ENCODE results near the gene AKAP8. TPM values are rescaled to one million over a fixed set of nuclear protein-coding genes. Genes with fewer than 3 reads are reported as not detected.
A peak's percentile ranks its signal among the peaks of the same experiment; 100 is the strongest.

The AKAP8 gene
- 16.8 to 18.1 TPM (median 18.1 TPM) in 3 replicates for polyA plus RNA-seq
- polyA plus RNA-seq (2011; ENCODE audit: low read depth) = 12.9 TPM
- polyA plus RNA-seq (2011; cell fraction: cytosol; rRNA removed) = 10.5 and 10.9 TPM in 2 replicates
- 34.8 and 35.0 TPM in 2 replicates for polyA plus RNA-seq (2011; cell fraction: nucleus; rRNA removed)
- 10.2 and 17.8 TPM in 2 replicates for polyA plus RNA-seq (2012; ENCODE audit: low replicate concordance)
- 5.7 to 9.0 TPM (median 7.6 TPM) in 3 replicates for polyA minus RNA-seq
- polyA minus RNA-seq (2011; cell fraction: cytosol; rRNA and poly(A)+ RNA removed) = 14.6 TPM
- 12.0 and 12.6 TPM in 2 replicates for polyA minus RNA-seq (2011; cell fraction: nucleus; rRNA and poly(A)+ RNA removed)

DNA sequence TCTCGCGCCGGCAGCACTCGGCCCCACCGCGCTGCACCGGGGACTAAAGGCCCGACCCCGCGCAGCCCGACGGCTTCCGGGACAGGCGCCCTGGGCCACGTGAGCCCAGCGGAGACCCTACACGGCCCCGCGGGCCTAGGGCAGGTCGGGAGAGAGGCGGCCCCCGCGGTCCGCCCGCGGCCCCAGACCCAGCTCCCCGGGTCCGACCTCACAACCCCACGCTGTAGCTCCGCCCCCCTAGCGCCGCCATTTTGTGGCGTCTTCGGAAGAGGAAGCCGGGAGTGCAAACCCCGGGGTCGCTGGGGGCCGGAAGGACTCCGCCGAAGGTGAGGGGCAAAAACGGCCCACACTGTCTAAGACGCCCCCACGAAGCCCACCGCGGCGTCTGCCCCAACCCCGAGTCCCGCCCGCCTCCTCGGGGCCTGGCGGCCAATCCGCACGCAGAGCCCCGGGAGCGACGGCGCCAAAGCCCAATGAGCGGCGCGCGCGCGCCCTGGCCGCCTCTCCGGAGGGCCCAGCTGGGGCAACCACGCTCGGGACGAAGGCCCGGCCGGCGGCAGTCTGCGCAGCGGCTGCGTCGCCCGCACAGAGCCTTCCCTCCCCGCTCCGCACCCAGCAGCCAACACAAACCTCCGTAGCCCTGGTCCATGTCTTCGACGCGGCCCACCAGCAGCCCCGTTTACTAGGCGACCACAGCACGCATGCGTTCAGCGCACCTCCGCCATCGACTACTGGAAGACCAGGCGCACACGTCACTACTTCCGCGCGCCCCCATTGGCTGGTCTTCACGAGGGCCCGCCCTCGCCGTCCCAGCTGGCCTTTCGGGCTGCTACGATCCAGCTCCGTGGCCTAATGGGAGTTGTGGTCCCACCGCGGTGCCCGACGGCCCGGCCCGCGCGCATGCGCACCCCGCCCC, at the start of gene AKAP8:
Gene AKAP8 (minus strand): TSS at position 705 of the 916 bp plus-strand sequence. CDS start 56 bp downstream, at position 649.
- Histone ChIP-seq H3K27me3 (ENCODE audit: control insufficient read depth, extremely low read depth, insufficient read depth, low read length) (no peaks in the 10 kb centered on the region), H3K4me1 (ENCODE audit: control insufficient read depth, extremely low read depth, insufficient read depth, low read length) (peaks cover 22% of the 10 kb centered on the region), H3K36me3 (ENCODE audit: control insufficient read depth in 2 of 2, extremely low read depth in 1 of 2, insufficient read depth in 2 of 2, low read length in 2 of 2) (peaks cover 12 to 15% of the 10 kb centered on the region in 2 experiments), H3K9me1 (ENCODE audit: control insufficient read depth, extremely low read depth, insufficient read depth, low read length) (no peaks in the 10 kb centered on the region), H3K4me2 (ENCODE audit: control insufficient read depth, extremely low read depth, insufficient read depth, low read depth, low read length) (peak within 1 kb of the TSS; percentile 88), H3K4me3 (ENCODE audit: control insufficient read depth in 2 of 3, extremely low read depth in 1 of 3, insufficient read depth in 2 of 3, low read depth in 1 of 3, low read length in 3 of 3) (peak within 1 kb of the TSS; percentile 79 to 97 (median 91)), H3K79me2 (ENCODE audit: control insufficient read depth, insufficient read depth, low read length) (peaks cover 48% of the 10 kb centered on the region), H3K9me3 (ENCODE audit: control insufficient read depth, low read depth, low read length) (no peaks in the 10 kb centered on the region), H3K9ac (ENCODE audit: control insufficient read depth, extremely low read depth, insufficient read depth, low read length) (peak within 1 kb of the TSS; percentile 93), H2AFZ (ENCODE audit: control insufficient read depth, low read length) (peak within 1 kb of the TSS; percentile 87), H3K27ac (ENCODE audit: control insufficient read depth, insufficient read depth, low read length) (peak within 1 kb of the TSS; percentile 90), H4K20me1 (ENCODE audit: control insufficient read depth, extremely low read depth, insufficient read depth, low read length) (peaks cover 4% of the 10 kb centered on the region)
- peak; percentile 17 for FAIRE-seq
- dilution Hi-C loops (cut with MboI; ENCODE audit: extremely low pct_ligation_motif_present, low sequenced_read_pairs) = no loop called here
- TF ChIP-seq, protein P1, sequence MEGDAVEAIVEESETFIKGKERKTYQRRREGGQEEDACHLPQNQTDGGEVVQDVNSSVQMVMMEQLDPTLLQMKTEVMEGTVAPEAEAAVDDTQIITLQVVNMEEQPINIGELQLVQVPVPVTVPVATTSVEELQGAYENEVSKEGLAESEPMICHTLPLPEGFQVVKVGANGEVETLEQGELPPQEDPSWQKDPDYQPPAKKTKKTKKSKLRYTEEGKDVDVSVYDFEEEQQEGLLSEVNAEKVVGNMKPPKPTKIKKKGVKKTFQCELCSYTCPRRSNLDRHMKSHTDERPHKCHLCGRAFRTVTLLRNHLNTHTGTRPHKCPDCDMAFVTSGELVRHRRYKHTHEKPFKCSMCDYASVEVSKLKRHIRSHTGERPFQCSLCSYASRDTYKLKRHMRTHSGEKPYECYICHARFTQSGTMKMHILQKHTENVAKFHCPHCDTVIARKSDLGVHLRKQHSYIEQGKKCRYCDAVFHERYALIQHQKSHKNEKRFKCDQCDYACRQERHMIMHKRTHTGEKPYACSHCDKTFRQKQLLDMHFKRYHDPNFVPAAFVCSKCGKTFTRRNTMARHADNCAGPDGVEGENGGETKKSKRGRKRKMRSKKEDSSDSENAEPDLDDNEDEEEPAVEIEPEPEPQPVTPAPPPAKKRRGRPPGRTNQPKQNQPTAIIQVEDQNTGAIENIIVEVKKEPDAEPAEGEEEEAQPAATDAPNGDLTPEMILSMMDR (optimal IDR thresholded peaks at IDR 0.05 in 1 of 3, IDR thresholded peaks at IDR 0.05 in 1 of 3, conservative IDR thresholded peaks at IDR 0.05 in 1 of 3; ENCODE audit: extremely low read depth in 1 of 3, insufficient read depth in 2 of 3, low read length in 3 of 3) = no peak
- TF ChIP-seq EZH2 (IDR thresholded peaks at IDR 0.05; ENCODE audit: low read length) = no peak
- DNase-seq (ENCODE audit: low read depth, low spot score) = peak; percentile 90

- Histone ChIP-seq H3K9ac (ENCODE audit: control insufficient read depth, extremely low read depth, insufficient read depth, low read length) (no peak overlapping the region), H2AFZ (ENCODE audit: control insufficient read depth, low read length) (no peak overlapping the region), H3K9me1 (ENCODE audit: control insufficient read depth, extremely low read depth, insufficient read depth, low read length) (no peaks in the 10 kb centered on the region), H3K27me3 (ENCODE audit: control insufficient read depth, extremely low read depth, insufficient read depth, low read length) (no peaks in the 10 kb centered on the region), H3K4me3 (ENCODE audit: control insufficient read depth in 2 of 3, extremely low read depth in 1 of 3, insufficient read depth in 2 of 3, low read depth in 1 of 3, low read length in 3 of 3) (no peak overlapping the region), H3K4me1 (ENCODE audit: control insufficient read depth, extremely low read depth, insufficient read depth, low read length) (peaks cover 8% of the 10 kb centered on the region), H4K20me1 (ENCODE audit: control insufficient read depth, extremely low read depth, insufficient read depth, low read length) (no peaks in the 10 kb centered on the region), H3K9me3 (ENCODE audit: control insufficient read depth, low read depth, low read length) (peaks cover 5% of the 10 kb centered on the region), H3K27ac (ENCODE audit: control insufficient read depth, insufficient read depth, low read length) (no peak overlapping the region), H3K4me2 (ENCODE audit: control insufficient read depth, extremely low read depth, insufficient read depth, low read depth, low read length) (no peak overlapping the region), H3K36me3 (ENCODE audit: control insufficient read depth in 2 of 2, extremely low read depth in 1 of 2, insufficient read depth in 2 of 2, low read length in 2 of 2) (peaks cover 29 to 45% of the 10 kb centered on the region in 2 experiments), H3K79me2 (ENCODE audit: control insufficient read depth, insufficient read depth, low read length) (peaks cover 48% of the 10 kb centered on the region)
- no peak for FAIRE-seq
- dilution Hi-C loops (cut with MboI; ENCODE audit: extremely low pct_ligation_motif_present, low sequenced_read_pairs) = no loop called here
- TF ChIP-seq EZH2 (IDR thresholded peaks at IDR 0.05; ENCODE audit: low read length) = no peak
- TF ChIP-seq, protein P1 (optimal IDR thresholded peaks at IDR 0.05 in 1 of 3, IDR thresholded peaks at IDR 0.05 in 1 of 3, conservative IDR thresholded peaks at IDR 0.05 in 1 of 3; ENCODE audit: extremely low read depth in 1 of 3, insufficient read depth in 2 of 3, low read length in 3 of 3) = no peak
- no peak for DNase-seq (ENCODE audit: low read depth, low spot score)
Observed at GRCh38 chr19:15427991-15428471, 48.4 kb upstream of the AKAP8 start.

Measured in keratinocyte (primary cell).